HG03139 (cell line): ENCODE measurements around the gene DOLPP1.
A peak's percentile ranks its signal among the peaks of the same experiment; 100 is the strongest.
"Not testable (repeated sequence)": the region's sequence is repeated elsewhere in the genome, so short reads cannot be mapped to it uniquely, and the experiment has no call there.

Experiments
- ATAC-seq: cut with Tn5 transposase; IDR thresholded peaks from one replicate; pipeline ENCODE4 v1.9.1; 2021; ENCODE audit not compliant: unreplicated experiment

Gene DOLPP1

DNA sequence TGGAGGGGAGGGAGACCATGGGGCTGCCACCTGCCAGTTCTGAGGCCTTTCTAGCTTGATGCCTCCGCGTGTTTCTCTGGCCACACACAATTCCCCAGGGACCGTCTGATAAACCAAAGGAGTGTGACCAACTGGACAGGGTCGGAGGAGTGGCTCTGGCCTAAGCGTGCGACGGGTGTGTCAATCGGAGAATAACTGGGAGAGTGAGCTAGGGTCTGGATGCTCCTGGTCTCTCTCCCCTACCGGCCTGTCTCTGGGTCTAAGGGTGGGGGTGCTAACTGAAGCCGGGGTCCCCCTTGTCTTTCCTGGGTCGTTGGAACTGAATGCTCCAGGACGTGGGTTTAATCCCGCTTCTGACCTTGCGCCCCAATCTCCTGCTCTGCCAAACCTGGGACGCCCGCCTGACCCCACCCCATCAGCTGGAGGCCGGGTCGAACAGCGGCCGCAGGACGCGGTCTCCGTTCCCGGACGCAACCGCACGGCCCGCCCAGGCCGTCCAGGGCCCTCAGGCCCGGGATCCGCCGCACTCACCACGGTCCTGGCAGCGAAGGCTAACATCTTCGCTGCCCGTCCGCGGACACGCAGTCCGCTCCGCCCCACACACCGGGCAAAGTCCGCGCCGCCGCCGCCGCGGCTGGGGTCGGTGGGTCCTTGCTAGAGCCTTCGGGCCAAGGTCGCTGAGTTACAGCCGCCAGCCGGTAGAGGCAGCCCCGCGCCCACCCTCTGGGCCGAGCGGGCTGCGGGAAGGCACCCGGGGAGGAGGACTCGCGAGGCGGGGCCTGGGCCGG lies 29.2 kb downstream of the DOLPP1 start:
- peak; percentile 4 for ATAC-seq

- ATAC-seq, result peak; percentile 75
These were observed 30.0 kb downstream of the DOLPP1 start, which contains the start of the genes CRAT and PTPA for GRCh38 chr9:129110740-129111527. Gene CRAT (minus strand): TSS chr9:129110793. CDS start chr9:129110509, 284 bp downstream. Gene PTPA (plus strand): TSS chr9:129111415. CDS start chr9:129111601, 186 bp downstream.

- ATAC-seq, result peak; percentile 12
These were observed 30.7 kb downstream of the DOLPP1 start for GRCh38 chr9:129111528-129112151.

DNA sequence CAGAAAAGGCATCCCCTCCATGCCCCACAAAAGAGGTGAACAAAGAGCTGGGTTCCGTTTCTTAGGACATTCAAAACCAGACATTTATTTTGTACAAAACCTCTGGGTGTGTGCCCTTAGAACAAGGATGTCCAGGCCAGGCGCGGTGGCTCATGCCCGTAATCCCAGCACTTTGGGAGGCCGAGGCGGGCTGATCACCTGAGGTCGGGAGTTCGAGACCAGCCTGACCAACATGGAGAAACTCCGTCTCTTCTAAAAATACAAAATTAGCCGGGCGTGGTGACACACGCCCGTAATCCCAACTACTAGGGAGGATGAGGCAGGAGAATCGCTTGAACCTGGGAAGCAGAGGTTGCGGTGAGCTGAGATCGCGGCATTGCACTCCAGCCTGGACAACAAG lies 31.6 kb downstream of the DOLPP1 start:
- not testable (repeated sequence) for ATAC-seq

DNA sequence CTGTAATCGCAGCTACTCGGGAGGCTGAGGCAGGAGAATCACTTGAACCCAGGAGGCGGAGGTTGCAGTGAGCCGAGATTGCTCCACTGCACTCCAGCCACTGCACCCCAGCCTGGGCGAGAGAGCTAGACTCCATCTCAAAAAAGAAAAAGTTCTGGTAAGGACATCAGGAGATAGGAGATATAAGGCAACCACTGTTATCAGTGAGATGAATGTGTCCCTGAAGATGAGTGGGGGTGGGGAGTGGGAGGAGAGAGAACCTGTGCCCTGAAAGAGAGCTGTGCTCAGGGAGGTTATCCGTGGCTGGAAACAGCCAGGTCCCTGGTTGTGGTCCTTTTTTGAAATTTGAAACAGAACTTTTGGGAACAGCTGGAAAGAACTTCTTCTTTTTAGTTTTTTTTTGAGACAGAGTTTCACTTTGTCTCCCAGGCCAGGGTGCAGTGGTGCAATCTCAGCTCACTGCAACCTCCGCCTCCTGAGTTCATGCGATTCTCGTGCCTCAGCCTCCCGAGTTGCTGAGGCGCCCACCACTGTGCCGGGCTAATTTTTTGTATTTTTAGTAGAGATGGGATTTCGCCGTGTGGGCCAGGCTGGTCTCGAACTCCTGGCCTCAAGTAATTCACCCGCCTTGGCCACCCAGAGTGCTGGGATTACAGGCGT lies 32.9 kb downstream of the DOLPP1 start:
- no peak for ATAC-seq

DNA sequence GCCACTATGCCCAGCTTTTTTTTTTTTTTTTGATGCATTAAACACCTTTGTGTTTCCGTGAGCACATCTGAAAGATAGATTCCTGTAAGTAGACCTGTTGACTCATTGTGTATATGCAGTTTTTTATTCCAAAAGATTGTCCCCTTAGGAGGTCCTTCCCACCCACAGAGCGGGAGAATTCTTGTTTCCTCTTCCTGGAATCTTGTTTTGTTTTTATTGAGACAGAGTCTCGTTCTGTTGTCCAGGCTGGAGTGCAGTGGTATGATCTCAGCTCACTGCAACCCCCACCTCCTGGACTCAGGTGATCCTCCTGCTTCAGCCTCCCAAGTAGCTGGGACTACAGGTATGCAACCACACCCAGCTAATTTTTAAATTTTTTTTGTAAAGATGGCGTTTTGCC lies 37.9 kb downstream of the DOLPP1 start:
- ATAC-seq, result no peak

- no peak for ATAC-seq
These were observed 40.6 kb downstream of the DOLPP1 start for GRCh38 chr9:129121483-129121882.

DNA sequence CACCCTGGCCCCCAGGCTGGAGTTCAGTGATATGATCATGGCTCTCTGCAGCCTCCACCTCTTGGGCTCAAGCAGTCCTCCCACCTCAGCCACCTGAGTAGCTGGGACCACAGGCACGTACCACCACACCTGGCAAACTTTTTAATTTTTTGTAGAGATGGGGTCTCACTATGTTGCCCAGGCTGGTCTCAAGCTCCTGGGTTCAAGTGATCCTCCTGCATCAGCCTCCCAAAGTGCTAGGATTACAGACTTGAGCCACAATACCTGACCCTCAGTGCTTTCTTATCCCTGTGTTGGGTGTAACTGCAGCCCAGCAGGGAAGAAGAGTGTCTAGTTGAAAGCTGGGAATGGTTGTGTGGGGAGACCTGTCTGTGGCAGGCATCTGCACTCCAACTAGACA lies 41.2 kb downstream of the DOLPP1 start:
- no peak for ATAC-seq

- not testable (repeated sequence) for ATAC-seq
These were observed 42.1 kb downstream of the DOLPP1 start for GRCh38 chr9:129122976-129123375.

- ATAC-seq, result no peak
These were observed 43.7 kb downstream of the DOLPP1 start for GRCh38 chr9:129124506-129125069.

DNA sequence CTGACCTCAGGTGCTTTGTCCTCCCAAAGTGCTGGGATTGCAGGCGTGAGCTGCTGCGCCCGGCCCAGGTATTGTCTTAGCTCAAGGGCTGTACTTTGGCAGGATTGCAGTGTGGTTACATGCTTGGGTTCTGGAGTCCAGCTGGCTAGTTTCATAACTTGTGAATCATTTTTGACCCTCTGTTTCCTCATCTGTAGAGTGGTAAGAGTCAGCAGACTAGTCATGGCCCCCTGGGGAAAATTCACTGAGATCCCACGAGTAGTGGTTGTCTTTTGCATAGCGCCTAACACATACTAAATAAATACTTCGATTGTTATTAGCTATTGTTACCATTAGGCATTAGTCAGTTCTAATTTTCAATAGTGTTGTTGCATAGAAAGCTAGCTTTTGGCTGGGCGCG lies 44.6 kb downstream of the DOLPP1 start:
- ATAC-seq, result no peak

GRCh38 chr9:129126749-129127618 lies 46.1 kb downstream of the DOLPP1 start:
- no peak for ATAC-seq

GRCh38 chr9:129128689-129129088 lies 47.8 kb downstream of the DOLPP1 start:
- no peak for ATAC-seq

- ATAC-seq, result not testable (repeated sequence)
These were observed 49.4 kb downstream of the DOLPP1 start for GRCh38 chr9:129130271-129130670.

GRCh38 chr9:129130791-129131190 lies 49.9 kb downstream of the DOLPP1 start:
- no peak for ATAC-seq

GRCh38 chr9:129131300-129132145 lies 50.6 kb downstream of the DOLPP1 start:
- ATAC-seq, result no peak

GRCh38 chr9:129133082-129133481 lies 52.2 kb downstream of the DOLPP1 start:
- no peak for ATAC-seq

DNA sequence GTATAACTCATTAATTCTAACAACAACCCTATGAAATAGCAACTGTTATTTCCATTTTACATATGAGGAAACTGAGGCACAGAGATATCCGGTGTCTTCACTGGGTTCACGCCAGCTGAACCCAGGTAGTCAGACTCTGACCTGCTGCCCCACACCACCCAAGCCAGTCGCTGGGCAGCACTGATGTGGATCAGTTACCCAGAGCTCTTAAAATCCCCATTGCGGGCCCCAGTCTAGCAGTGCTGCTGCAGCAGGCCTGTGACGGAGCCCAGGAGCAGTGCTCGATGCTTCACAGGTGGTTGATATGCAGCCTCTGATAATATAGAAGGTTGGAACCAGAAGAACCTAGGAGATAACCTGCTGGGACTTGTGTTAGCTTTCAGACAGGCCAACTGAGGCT lies 54.6 kb downstream of the DOLPP1 start:
- ATAC-seq, result no peak
